SK-N-SH (cell line): ENCODE measurements around the gene TCF7L2.

ENCODE experiments used
- CTCF ChIP-seq: fragments of 200-600 bp; sonication (generic); IDR thresholded peaks from 2 replicates; pipeline ENCODE4 v1.6.1; 2017; ENCODE audit warnings: antibody characterized with exemption, mild to moderate bottlenecking, moderate library complexity
- EP300 ChIP-seq, 2 experiments: IDR thresholded peaks; 2 replicates each; pipeline versions ENCODE4 v1.4.0 to v1.6.1; 2012; ENCODE audit warnings: borderline replicate concordance in 1 of 2, low read depth in 1 of 2, low read length in 1 of 2
- FOXM1 ChIP-seq: IDR thresholded peaks from 2 replicates; pipeline ENCODE4 v1.4.0; 2012; ENCODE audit warnings: low read depth, mild to moderate bottlenecking
- JUND ChIP-seq: IDR thresholded peaks from 2 replicates; pipeline ENCODE4 v1.4.0; 2012
- MAX ChIP-seq: IDR thresholded peaks from 2 replicates; pipeline ENCODE4 v1.4.0; 2012; ENCODE audit warnings: low read depth
- POLR2AphosphoS5 ChIP-seq: IDR thresholded peaks from 2 replicates; pipeline ENCODE4 v1.6.1; 2012; ENCODE audit warnings: low read depth, low read length
- RAD21 ChIP-seq: IDR thresholded peaks from 2 replicates; pipeline ENCODE4 v1.6.1; 2012; ENCODE audit warnings: mild to moderate bottlenecking, low read length
- RXRA ChIP-seq: IDR thresholded peaks from 2 replicates; pipeline ENCODE4 v1.4.0; 2012; ENCODE audit warnings: low read depth, mild to moderate bottlenecking, borderline replicate concordance
- SMC3 ChIP-seq: IDR thresholded peaks from 2 replicates; pipeline ENCODE4 v1.6.1; 2012; ENCODE audit warnings: low read depth, low read length, improper control_type of control experiment
- USF2 ChIP-seq: fragments of 150-350 bp; IDR thresholded peaks from 2 replicates; pipeline ENCODE4 v1.6.1; 2017; ENCODE audit warnings: antibody characterized with exemption, low read length, low read depth, borderline replicate concordance
- YY1 ChIP-seq: IDR thresholded peaks from 2 replicates; pipeline ENCODE4 v1.4.0; 2012; ENCODE audit warnings: low read depth, mild to moderate bottlenecking

- TF ChIP-seq SMC3 (no peak), CTCF (no peak), FOXM1 (no peak), USF2 (no peak), POLR2AphosphoS5 (no peak), RXRA (no peak), YY1 (no peak), RAD21 (no peak), JUND (no peak; the same call in 1 of the 2 replicates), MAX (no peak), EP300 (IDR thresholded peaks at IDR 0.05; ENCODE audit: borderline replicate concordance in 1 of 2, low read depth in 1 of 2, low read length in 1 of 2) (no peak)
Observed at GRCh38 chr10:113030453-113030852, 80.4 kb downstream of the TCF7L2 start.
